Progenitor cell of endocrine pancreas (in vitro differentiated cells): Measurements from ENCODE around the gene PCNX4. TPM values are rescaled to one million over a fixed set of nuclear protein-coding genes. Genes with fewer than 3 reads are reported as not detected.

Experiments
- DNase-seq: peaks from one replicate; pipeline ENCODE4 v3.0.0; 2021; ENCODE audit warnings: low spot score; ENCODE audit not compliant: unreplicated experiment
- H3K27ac Mint-ChIP-seq: 2 replicates; pipeline ENCODE4 v1.8.0; 2021; ENCODE audit warnings: mild to moderate bottlenecking, moderate library complexity, mixed read lengths
- H3K27me3 Mint-ChIP-seq: 2 replicates; pipeline ENCODE4 v1.8.0; 2021; ENCODE audit warnings: mixed read lengths
- H3K36me3 Mint-ChIP-seq: 2 replicates; pipeline ENCODE4 v1.8.0; 2022; ENCODE audit warnings: mixed read lengths; ENCODE audit not compliant: insufficient read depth
- H3K4me1 Mint-ChIP-seq: 2 replicates; pipeline ENCODE4 v1.8.0; 2021; ENCODE audit warnings: low read depth, mixed read lengths
- H3K4me3 Mint-ChIP-seq: 2 replicates; pipeline ENCODE4 v1.8.0; 2021; ENCODE audit warnings: low read depth, mild to moderate bottlenecking, moderate library complexity, mixed read lengths
- H3K9me3 Mint-ChIP-seq: 2 replicates; pipeline ENCODE4 v1.8.0; 2021; ENCODE audit warnings: low read depth, mixed read lengths
- CTCF ChIP-seq: fragments of 200-600 bp; sonication (generic); IDR thresholded peaks from one replicate; pipeline ENCODE4 v1.5.0; 2021; ENCODE audit warnings: antibody characterized with exemption, mild to moderate bottlenecking; ENCODE audit not compliant: unreplicated experiment
- total RNA-seq: library from RNA; stranded (reverse); gene quantifications from 2 replicates; pipeline ENCODE4 v1.2.1, GENCODE V29; 2021

PCNX4 gene
- total RNA-seq, 1 donor from 2014 or later, result 85.2 TPM

- Mint-ChIP-seq H3K4me3 (no peak overlapping the region), H3K9me3 (no peaks in the 10 kb centered on the region), H3K4me1 (no peaks in the 10 kb centered on the region), H3K27ac (no peak overlapping the region), H3K36me3 (no peaks in the 10 kb centered on the region), H3K27me3 (peaks cover 4% of the 10 kb centered on the region)
- no peak for TF ChIP-seq CTCF
- no peak for DNase-seq
These were observed 113.4 kb downstream of the PCNX4 start for GRCh38 chr14:60204843-60205774.

DNA sequence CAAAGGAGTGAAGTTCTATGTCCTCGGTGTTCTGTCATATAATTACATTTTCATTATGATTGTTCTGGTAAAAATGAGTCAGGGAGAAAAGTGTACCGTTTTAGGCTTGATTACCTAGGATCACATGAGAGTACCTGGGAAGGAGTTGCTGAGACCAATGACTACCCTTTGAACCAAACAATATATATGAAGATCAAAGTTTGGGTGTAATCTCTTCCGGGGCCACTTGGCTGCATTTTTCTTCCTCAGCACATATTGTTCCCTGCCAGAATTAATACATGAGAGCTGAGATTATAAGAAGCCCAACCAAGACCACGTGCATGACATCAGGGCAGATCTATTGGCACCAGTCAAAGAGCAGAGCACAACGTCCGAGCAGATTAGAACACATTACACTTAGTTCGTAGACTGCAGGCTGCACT, 114.5 kb downstream of the PCNX4 start:
- no peak for TF ChIP-seq CTCF
- DNase-seq, result no peak
- Mint-ChIP-seq H3K27ac (no peak overlapping the region), H3K4me1 (no peaks in the 10 kb centered on the region), H3K36me3 (no peaks in the 10 kb centered on the region), H3K27me3 (peaks cover 4% of the 10 kb centered on the region), H3K4me3 (no peak overlapping the region), H3K9me3 (no peaks in the 10 kb centered on the region)

DNA sequence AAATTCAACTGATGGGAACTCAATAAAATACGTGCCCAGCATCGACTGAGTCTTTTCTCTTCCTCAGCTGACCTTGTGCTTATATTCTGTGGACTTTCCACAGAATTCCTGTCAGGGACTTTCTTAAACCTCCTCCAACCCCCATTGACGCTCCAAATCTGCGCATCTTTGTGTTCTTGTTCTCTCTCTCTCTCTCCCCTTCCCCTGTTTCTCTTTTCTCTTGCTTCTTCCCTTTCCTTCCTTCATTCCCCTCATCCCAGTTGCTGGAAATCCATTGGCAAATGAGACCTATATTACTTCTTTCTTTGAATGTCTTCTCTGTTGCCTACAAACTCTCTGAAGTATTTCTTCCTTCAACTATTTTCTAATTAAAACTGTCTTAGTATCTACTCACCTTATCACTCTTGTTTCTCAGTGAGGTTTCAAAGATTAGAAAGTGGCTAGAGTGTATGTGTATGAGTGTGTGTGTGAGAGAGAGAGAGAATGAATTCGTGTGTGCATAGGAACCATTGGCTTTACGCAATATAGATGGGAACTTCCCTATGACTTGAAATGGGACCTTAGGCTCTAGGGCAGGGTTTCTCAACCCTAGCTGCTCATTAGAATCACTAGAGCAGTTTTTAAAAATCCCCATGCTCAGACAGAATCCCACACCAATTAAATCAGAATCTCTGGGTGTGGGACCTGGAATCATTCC, 115.3 kb downstream of the PCNX4 start:
- H3K4me1 Mint-ChIP-seq, result no peaks in the 10 kb centered on the region
- TF ChIP-seq CTCF, result no peak
- peaks cover 4% of the 10 kb centered on the region for H3K27me3 Mint-ChIP-seq
- H3K27ac Mint-ChIP-seq, result no peak overlapping the region
- DNase-seq, result no peak
- no peaks in the 10 kb centered on the region for H3K9me3 Mint-ChIP-seq
- no peaks in the 10 kb centered on the region for H3K36me3 Mint-ChIP-seq
- H3K4me3 Mint-ChIP-seq, result no peak overlapping the region

GRCh38 chr14:60210703-60211102, 119.0 kb downstream of the PCNX4 start:
- peaks cover 7% of the 10 kb centered on the region for H3K27me3 Mint-ChIP-seq
- TF ChIP-seq CTCF, result no peak
- no peaks in the 10 kb centered on the region for H3K4me1 Mint-ChIP-seq
- H3K36me3 Mint-ChIP-seq, result no peaks in the 10 kb centered on the region
- H3K9me3 Mint-ChIP-seq, result no peaks in the 10 kb centered on the region
- H3K27ac Mint-ChIP-seq, result no peak overlapping the region
- H3K4me3 Mint-ChIP-seq, result no peak overlapping the region
- DNase-seq, result no peak

DNA sequence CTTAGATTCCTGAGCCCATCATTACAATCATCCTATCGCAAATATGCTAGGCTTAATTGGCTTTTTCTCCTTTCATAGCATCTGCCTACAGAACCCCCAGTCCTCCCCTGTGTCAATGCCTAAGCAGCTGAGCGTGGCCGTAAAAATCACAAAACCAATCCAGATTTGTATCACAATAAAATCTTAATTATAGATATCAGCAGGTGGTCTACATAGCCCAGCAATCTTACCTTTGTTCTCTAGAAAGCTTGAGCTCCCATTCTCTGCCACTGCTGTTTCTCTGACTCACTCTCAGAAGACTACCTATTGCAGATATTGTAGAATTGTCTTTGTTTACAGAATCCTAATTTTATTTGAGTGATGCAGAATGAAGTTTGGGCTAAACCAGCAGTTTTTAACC, 119.4 kb downstream of the PCNX4 start:
- Mint-ChIP-seq H3K4me1 (no peaks in the 10 kb centered on the region), H3K27me3 (peaks cover 7% of the 10 kb centered on the region), H3K27ac (no peak overlapping the region), H3K9me3 (no peaks in the 10 kb centered on the region), H3K4me3 (no peak overlapping the region), H3K36me3 (no peaks in the 10 kb centered on the region)
- TF ChIP-seq CTCF, result no peak
- DNase-seq, result no peak
